ENCODE measurements around the gene LRP1B.
"Not testable (repeated sequence)": the region's sequence is repeated elsewhere in the genome, so short reads cannot be mapped to it uniquely, and the experiment has no call there.

DNA sequence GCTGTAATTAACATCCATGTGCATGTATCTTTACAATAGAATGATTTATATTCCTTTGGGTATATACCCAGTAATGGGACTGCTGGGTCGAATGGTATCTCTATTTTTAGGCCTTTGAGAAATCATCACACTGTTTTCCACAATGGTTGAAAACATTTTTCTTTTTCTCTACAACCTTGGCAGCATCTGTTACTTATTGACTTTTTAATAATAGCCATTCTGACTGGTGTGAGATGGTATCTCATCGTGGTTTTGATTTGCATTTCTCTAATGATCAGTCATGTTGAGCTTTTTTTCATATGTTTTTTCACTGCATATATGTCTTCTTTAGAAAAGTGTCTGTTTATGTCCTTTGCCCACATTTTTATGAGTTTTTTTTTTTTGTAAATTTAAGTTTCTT lies 1586.0 kb downstream of the LRP1B start:
- TF ChIP-seq EZH2phosphoT487 (IDR thresholded peaks at IDR 0.05; ENCODE audit: borderline replicate concordance), result not testable (repeated sequence)
- TF ChIP-seq, protein P1, sequence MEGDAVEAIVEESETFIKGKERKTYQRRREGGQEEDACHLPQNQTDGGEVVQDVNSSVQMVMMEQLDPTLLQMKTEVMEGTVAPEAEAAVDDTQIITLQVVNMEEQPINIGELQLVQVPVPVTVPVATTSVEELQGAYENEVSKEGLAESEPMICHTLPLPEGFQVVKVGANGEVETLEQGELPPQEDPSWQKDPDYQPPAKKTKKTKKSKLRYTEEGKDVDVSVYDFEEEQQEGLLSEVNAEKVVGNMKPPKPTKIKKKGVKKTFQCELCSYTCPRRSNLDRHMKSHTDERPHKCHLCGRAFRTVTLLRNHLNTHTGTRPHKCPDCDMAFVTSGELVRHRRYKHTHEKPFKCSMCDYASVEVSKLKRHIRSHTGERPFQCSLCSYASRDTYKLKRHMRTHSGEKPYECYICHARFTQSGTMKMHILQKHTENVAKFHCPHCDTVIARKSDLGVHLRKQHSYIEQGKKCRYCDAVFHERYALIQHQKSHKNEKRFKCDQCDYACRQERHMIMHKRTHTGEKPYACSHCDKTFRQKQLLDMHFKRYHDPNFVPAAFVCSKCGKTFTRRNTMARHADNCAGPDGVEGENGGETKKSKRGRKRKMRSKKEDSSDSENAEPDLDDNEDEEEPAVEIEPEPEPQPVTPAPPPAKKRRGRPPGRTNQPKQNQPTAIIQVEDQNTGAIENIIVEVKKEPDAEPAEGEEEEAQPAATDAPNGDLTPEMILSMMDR (conservative IDR thresholded peaks at IDR 0.05; ENCODE audit: low read length), result not testable (repeated sequence)
